ENCODE results near the gene ERGIC1.

Gene ERGIC1

GRCh38 chr5:172801179-172801671, 32.8 kb upstream of the ERGIC1 start:
- H3K4me3 ChIP-seq (ENCODE audit: low read depth, low read length) = no peak overlapping the region
- no peak for TF ChIP-seq CTCF (IDR thresholded peaks at IDR 0.05; ENCODE audit: low read depth, low read length, missing control alignments)
- in situ Hi-C loops (cut with HindIII; ENCODE audit: low sequenced_read_pairs) = no loop called here
- no peak for DNase-seq (ENCODE audit: low read depth)

GRCh38 chr5:172802112-172802511, 31.9 kb upstream of the ERGIC1 start:
- TF ChIP-seq CTCF (IDR thresholded peaks at IDR 0.05; ENCODE audit: low read depth, low read length, missing control alignments) = no peak
- H3K4me3 ChIP-seq (ENCODE audit: low read depth, low read length) = no peak overlapping the region
- DNase-seq (ENCODE audit: low read depth) = no peak
- in situ Hi-C loops (cut with HindIII; ENCODE audit: low sequenced_read_pairs) = no loop called here

GRCh38 chr5:172802567-172803176, 31.4 kb upstream of the ERGIC1 start:
- no peak for DNase-seq (ENCODE audit: low read depth)
- H3K4me3 ChIP-seq (ENCODE audit: low read depth, low read length) = no peak overlapping the region
- in situ Hi-C loops (cut with HindIII; ENCODE audit: low sequenced_read_pairs) = no loop called here
- TF ChIP-seq CTCF (IDR thresholded peaks at IDR 0.05; ENCODE audit: low read depth, low read length, missing control alignments) = no peak

GRCh38 chr5:172805018-172805683, 28.9 kb upstream of the ERGIC1 start:
- in situ Hi-C loops (cut with HindIII; ENCODE audit: low sequenced_read_pairs) = no loop called here
- no peak for DNase-seq (ENCODE audit: low read depth)
- TF ChIP-seq CTCF (IDR thresholded peaks at IDR 0.05; ENCODE audit: low read depth, low read length, missing control alignments) = no peak
- H3K4me3 ChIP-seq (ENCODE audit: low read depth, low read length) = no peak overlapping the region

- no peak for TF ChIP-seq CTCF (IDR thresholded peaks at IDR 0.05; ENCODE audit: low read depth, low read length, missing control alignments)
- no peak for DNase-seq (ENCODE audit: low read depth)
- no peak overlapping the region for H3K4me3 ChIP-seq (ENCODE audit: low read depth, low read length)
- in situ Hi-C loops (cut with HindIII; ENCODE audit: low sequenced_read_pairs) = no loop called here
These were observed 28.3 kb upstream of the ERGIC1 start for GRCh38 chr5:172805736-172806255.

- DNase-seq (ENCODE audit: low read depth) = no peak
- no peak overlapping the region for H3K4me3 ChIP-seq (ENCODE audit: low read depth, low read length)
- no peak for TF ChIP-seq CTCF (IDR thresholded peaks at IDR 0.05; ENCODE audit: low read depth, low read length, missing control alignments)
- in situ Hi-C loops (cut with HindIII; ENCODE audit: low sequenced_read_pairs) = no loop called here
These were observed 27.0 kb upstream of the ERGIC1 start for GRCh38 chr5:172806897-172807672.
